COR-L47 (cell line): ENCODE measurements around the gene ZNF425.
"Not testable (repeated sequence)": the region's sequence is repeated elsewhere in the genome, so short reads cannot be mapped to it uniquely, and the experiment has no call there.

Experiments used
- DNase-seq: peaks from one replicate; lab custom pipeline; 2025; lab: John Stamatoyannopoulos, UW

ZNF425 gene

DNA sequence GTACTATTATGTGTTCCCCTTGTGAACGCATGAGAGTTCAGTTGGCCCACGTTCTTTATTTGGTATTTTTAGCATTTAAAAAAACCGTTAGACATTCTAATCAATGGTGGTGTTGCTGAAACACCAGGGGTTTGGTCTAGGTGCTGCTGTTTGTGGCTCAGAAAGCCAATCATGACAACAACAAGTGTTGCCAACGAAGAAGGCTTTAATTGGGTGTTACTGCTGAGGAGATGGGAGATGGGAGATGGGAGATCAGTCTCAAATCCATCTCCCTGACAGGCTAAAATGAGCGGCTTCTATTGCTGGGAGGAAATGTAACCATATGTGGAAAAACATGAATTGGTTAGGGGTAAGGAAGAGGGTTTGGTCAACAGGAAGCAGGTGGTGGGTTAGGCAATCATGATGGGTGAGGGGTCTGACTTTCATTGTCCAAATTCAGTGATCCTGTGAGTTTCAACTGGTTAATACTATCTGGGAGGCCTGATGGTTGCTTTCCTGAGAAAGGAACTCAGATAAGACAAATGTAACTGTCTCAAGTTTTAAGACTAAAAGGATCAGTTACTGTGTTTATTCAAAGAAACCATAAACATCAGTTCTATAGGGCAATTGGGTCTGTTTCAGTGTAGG lies 4.6 kb upstream of the ZNF425 start:
- DNase-seq, result no peak

DNA sequence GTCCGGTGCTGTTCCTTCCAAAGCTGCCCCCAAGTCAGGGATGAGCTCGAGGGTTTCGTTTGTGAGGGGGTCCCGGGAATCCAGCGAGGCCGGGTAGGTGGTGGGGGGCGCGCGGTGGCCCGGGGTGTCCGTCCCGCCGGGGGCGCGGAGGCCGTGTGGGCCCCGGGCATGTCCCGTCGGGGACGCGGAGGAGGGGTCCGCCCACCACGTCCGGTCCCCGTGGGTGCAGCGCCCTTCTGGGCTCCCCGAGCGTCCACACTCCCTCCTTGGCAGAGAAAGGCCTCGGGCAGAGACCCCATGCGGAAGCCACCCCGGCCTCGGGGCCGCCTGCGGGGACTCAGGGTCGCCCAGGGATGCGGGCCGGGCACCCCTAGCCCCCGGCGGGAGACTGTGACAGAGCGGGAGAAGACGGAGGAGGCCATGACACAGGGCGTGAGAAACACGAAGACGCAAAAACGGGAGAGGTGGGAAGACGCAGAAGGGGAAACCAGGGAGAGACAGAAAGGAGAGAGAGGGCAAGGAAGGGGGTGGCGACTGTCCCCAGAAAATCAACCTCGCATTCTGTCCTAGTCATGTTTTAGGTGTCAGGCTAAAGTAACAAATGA lies 640 bp upstream of the ZNF425 start:
- DNase-seq, result peak; percentile 49

DNA sequence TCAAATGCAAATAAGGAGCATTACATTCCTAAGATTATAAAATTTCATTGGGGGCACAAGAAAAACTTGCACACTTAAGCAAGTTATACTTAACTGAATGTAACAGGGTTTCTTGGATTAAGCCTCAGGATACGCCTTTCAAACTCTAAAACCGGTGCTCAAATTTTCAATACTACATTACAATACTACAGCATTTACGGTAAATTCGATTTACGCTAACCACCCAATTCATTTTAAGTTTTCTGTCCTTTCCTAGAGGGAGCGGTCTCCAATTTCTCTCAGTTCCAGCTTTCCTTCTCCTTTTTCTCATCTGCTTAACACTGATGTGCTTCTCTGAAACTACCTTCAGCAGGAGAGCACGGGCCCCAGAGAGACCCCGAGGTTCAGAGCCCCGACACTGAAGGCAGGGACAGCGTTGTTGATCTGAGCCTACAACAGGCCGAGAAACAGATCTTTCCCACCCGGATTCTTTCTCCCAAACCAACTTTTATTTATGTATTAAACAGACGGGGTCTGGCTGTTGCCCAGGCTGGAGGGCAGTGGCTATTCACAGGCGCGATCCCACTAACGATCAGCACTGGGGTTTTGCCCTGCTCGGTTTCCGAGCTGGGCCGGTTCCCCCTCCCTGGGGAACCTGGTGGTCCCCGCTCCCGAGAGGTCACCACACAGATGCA lies 798 bp downstream of the ZNF425 start:
- no peak for DNase-seq

DNA sequence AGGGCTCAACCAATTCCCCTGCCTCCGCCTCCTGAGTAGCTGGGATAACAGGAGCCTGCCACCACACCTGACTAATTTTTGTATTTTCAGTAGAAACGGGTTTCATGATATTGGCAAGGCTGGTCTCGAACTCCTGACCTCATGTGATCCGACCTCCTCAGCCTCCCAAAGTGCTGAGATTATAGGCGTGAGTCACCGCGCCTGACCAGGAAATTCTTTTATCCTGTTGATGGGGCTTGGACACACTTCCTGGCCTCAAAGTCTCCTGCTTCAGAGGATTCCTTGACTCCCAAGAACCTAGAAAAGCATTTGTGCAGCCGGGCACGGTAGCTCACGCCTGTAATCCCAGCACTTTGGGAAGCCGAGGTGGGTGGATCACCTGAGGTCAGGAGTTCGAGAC lies 16.2 kb downstream of the ZNF425 start:
- DNase-seq, result no peak

DNA sequence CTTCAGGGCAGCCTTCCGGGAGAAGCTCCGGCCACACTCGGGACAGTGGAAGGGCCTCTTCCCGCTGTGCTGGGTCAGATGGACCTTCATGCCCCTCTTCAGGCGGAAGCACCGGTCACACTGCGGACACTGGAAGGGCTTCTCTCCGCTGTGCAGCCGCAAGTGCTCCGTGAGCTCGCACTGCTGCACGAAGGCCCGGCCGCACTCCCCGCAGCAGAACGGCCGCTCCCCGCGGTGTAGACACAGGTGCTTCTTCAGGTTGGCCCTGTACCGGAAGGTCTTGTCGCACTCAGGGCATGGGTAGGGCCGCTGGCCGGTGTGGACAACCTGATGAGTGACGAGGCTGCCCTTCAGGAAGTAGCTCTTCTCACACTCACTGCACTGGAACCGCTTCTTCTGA lies 21.4 kb downstream of the ZNF425 start:
- DNase-seq, result no peak

DNA sequence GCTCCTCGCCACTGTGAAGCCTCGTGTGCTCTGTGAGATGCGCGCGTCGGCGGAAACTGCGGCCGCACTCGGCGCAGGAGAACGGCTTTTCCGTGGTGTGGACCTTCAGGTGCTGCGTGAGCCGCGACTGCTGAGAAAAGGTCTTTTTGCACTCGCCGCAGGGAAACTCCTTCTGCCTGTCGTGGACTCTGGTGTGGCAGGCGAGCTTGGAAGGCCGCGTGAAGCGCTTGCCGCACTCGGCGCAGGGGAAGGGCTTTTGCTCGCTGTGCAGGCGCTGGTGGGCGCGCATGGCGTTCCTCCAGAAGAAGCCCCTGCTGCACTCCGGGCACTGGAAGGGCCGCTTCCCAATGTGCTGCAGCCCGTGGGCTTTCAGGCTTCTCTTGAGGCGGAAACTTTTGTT lies 21.9 kb downstream of the ZNF425 start:
- no peak for DNase-seq

DNA sequence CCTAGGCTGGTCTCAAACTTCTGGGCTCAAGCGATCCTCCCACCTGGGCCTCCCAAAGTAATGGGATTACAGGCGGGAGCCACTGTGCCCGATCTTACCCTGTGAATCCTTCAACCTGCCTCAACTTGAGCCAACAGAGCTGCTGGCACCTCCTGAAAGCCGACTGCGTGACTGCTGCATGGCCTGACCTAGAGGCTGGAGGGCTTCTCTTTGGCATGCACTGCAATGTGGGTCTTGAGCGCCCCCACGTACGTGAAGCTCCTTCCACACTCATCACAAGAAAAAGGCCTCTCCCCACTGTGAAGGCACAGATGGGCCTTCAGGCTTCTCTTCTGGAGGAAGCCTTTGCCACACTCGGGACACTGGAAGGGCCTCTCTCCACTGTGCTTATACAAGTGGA lies 22.7 kb downstream of the ZNF425 start:
- DNase-seq, result no peak

DNA sequence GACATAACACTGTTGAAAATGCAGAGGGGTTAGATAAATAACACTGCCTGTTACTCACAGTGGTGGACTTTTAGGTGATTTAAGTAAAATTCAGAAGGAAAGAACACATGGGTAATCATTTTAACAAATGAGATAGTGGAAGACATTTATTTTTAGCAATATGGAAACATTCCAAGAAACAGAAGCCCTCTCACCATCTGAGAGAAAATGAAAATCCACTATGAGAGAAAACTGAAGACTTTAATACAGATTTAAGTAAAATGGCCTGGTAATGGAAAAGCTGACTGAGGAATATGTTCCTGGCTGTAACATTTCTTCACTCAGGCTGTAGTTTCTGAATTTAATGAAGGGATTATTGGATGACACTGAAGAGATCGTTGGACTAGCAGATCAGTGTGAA lies 23.5 kb downstream of the ZNF425 start:
- no peak for DNase-seq

DNA sequence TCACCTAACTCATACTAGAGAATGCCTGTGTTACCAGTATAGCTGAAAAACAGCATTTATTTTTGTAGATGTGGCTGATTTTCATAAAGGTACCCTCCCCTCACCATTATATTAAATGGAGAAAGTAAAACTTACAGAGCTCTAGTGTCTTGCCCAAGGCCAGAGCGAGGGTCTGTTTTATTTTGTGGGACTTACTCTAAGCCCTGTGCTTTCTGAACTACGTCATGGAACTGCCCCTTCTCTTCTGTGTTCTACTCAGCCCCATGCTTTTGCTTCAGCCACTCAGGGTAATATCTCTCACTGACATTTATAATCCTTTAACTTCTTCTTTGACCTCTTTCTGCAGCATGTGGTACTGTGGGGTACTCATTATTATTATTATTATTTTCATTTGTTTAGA lies 25.3 kb downstream of the ZNF425 start:
- no peak for DNase-seq

DNA sequence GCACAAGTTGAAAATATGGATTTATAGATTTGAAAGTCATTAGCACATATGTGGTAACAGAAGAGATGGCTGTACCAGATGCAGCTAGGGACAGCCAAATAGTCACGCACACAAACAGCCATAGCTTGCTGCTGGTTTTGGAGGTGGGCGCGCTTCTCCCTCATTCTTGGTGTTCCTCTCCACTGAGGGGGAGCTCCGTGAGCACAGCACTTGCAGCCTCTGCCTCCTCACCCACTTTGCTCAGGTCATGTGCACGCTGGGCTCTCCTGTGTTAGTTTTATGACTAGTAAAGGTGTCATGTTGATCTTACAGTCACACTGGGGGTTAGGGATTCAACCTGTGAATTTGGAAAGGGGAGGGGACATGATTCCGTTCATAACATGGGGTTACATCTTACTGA lies 27.1 kb downstream of the ZNF425 start:
- DNase-seq, result no peak

DNA sequence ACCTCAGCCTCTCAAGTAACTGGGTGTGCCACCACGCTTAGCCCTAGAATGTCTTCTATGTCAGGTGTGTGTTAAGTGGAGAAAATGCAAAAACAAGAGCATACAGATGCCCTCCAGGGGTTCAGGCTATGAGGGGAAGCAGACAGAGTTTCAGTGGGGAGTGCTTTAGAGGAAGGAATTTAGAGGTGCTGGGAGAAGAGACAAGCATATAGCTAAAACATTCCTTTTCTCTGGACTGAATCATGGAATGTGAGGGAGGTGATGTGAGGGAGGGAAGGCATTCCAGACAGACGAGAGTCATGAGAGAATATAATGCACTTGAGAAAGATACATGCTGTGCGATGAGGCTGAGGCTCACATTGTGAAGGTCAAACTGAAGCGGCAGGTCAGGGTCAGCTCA lies 29.0 kb downstream of the ZNF425 start:
- DNase-seq, result no peak

DNA sequence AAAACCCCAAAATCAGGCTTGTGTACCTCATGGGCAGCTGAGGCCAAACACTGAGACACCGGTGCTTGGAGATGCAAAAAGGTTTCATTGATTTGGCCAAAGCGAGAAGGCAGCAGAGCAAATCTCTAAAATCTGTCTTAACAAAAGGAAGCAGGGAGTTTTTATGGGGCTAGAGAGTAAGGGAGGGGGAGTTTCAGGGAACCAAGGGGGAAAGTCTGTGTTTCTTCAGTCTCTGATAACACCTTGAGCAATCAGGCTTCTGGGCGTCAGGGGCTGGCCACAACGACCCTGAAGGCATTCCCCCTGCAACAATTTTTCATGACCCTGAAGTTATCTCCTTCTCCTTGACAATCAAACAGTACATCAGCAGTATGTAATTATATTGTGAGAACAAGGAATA lies 32.9 kb downstream of the ZNF425 start:
- DNase-seq, result no peak

DNA sequence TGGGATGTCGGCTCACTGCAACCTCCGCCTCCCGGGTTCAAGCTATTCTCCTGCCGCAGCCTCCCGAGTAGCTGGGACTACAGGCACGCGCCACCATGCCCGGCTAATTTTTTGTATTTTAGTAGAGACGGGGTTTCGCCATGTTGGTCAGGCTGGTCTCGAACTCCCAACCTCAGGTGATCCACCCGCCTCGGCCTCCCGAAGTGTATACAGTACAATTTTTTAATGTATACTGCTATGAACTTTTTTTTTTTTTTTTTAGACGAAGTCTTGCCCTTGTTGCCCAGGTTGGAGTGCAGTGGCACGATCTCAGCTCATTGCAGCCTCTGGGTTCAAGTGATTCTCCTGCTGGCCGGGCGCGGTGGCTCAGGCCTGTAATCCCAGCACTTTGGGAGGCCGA lies 33.9 kb downstream of the ZNF425 start:
- not testable (repeated sequence) for DNase-seq

DNA sequence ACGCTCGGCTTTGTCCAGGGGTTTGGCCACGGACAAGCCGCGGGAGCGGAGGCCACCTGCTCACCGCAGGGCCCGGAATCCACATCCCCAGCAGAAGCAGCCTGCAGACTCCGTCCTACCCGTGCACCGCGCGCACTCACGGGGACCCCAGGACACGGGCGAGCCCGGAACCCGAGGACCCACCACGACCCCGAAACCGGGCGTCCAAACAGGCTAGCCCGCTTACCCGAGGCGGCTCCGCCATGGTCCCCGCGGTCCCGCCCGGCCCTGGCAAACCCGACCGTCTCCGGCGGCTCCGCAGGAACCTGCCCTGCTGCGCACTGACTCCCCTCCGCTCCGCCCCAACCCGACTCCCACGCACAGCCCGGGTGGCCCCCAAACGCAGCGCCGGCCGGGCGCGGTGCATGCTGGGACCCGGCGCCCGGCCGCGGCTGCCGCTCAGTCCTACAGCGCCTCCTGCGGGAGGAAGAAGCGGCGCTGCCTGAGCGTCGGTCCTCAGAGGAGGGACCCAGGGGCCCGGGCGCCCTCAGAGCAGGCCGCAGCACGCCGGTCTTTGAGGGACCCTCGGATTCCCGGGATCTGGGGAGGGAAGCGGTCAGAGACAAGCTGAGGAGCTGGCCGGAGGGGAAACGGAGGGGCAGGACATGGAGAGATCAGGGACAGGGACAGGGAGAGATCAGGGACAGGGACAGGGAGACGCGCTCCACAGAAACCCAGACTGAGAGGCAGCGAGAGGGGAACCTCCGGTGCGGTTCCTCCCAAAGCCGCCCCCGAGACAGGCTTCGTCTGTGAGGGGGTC lies 35.5 kb downstream of the ZNF425 start, which contains the start of gene ZNF786:
ZNF786 (minus strand) TSS at position 322 of the 799 bp plus-strand sequence; CDS start at position 244, 78 bp downstream.
- DNase-seq, result peak; percentile 88

DNA sequence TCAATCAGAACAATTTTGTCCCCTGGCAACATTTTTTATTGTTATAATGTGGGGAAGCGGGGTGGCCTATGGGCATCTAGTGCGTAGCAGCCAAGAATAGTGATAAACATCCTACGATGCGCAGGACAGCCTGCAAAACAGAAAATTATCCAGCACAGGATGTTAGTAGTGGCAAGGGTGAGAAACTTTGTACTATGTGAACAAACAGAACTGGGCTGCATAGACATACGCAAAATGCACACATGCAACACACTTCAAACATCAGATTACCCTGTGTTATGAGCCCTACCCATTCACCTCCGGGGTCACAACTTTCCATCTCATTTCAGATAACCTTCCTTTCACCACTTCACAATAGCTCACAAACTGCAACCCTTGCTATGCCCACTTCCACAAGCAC lies 38.7 kb downstream of the ZNF425 start:
- DNase-seq, result no peak

DNA sequence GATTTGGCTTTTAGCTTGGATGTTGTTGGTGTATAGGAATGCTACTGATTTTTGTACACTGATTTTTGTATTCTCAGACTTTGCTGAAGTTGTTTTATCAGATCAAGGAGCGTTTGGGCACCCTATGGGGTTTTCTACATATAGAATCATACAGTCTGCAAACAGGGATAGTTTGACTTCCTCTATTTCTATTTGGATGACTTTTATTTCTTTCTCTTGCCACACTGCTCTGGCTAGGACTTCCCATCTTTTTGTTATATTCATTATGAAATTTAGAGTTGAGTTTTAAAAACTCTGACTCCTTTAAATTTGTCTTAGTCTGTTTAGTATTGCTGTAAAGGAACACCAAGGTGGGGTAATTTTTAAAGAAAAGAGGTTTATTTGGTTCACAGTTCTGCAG lies 40.3 kb downstream of the ZNF425 start:
- DNase-seq, result no peak

DNA sequence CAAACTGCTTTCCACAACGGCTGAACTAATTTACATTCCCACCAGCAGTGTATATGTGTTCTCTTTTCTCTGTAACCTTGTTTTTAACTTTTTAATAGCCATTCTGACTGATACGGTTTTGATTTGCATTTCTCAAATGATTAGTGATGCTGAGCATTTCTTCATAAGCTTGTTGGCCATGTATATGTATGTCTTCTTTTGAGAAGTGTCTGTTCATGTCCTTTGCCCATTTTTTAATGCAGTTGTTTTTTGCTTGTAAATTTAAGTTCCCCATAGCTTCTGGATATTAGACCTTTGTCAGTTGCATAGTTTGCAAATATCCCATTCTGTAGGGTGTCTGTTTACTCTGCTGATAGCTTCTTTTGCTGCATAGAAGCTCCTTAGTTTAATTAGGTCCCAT lies 41.7 kb downstream of the ZNF425 start:
- DNase-seq, result no peak

DNA sequence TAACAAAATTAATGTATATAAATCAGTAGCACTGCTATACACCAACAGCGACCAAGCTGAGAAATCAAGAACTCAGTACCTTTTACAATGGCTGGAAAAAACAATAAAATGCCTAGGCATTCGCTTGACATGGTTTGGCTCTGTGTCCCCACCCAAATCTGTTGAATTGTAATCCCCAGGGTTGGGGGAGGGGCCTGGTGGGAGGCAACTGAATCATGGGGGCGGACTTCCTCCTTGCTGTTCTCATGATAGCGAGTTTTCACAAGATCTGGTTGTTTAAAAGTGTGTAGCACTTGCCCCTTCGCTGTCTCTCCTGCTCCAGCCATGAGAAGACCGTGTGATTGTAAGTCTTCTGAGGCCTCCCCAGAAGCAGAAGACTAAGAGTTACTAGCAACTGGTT lies 44.2 kb downstream of the ZNF425 start:
- no peak for DNase-seq

DNA sequence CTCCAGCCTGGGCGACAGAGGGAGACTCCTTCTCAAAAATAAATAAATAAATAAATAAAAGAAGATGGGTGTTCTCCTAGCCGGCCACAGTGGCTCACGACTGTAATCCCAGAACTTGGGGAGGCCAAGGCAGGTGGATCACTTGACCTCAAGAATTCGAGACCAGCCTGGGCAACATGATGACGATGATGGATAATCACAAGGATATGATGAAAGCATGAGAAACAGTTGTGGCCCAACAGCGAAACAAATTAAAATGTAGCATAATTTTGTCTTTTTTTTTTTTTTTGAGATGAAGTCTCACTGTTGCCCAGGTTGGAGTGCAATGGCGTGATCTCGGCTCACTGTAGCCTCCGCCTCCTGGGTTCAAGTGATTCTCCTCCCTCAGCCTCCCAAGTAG lies 48.5 kb downstream of the ZNF425 start:
- no peak for DNase-seq

DNA sequence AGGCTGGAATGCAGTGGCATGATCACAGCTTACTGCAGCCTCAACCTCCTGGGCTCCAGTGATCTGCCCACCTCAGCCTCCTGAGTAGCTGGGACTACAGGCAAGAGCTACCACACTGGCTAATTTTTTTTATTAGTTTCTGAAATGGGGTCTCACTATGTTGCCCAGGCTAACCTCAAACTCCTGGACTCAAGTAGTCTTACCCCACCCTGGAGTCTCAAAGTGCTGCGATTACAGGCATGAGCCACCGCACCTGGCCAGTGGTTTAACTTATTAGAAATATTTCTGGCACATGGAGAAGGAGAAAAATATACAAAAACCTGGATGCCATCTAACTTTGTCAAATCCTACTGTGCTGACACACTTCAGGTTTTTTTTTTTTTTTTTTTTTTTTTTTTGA lies 50.8 kb downstream of the ZNF425 start:
- DNase-seq, result no peak

DNA sequence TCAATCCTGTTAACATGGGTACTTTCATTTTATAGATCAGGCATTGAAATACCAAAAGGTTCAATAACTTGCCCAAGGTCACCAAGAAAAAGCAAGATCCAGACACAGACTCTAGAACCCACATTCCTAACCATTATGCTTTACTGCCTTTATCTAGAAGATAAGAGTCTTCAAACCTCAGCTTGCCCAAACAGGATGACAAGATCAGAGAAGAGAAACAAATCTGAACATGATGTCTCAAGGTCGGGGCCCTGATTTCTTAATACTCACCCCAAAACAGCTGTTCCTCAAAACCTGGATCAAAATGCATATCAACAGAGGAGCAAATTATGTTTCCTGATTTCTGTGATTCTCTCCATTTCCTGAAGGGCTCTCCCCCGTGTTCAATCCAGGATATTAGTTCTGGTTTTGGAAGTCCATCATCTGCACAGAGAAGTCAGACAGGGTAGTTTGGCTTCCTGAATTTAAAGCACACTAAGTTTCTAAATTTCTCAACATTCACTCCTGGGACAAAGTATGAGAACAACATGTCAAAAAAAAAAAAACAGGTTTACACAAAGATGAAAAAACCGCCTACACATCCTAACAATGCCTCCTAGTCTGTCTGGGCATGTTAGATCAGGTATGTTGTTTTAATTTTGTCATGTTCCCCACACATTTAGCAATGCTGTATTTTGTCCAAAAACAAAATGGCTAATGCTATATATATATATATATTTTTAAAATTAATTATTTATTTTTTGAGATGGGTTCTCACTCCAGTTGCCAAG lies 51.8 kb downstream of the ZNF425 start:
- DNase-seq, result no peak

DNA sequence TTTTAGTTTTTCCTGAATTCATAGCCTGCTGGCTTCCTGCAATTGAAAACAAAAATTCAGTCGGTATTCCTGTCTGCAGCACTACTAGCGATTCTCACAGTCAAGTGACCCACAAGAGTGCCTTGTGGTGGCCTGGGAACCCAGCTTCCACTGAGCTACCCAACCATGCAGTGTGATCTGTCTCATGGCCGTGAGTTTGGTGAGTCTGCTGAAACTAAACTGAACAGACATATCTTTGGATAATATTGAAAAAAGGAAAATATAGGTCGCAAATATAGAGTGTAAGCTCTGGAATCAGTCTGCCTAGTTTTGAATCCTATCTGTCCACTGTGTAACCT lies 53.7 kb downstream of the ZNF425 start:
- DNase-seq, result no peak
